Mesendoderm (in vitro differentiated cells): ENCODE measurements around the gene SKOR1.

Source experiments
- DNase-seq: peaks from one replicate; pipeline ENCODE4 v3.0.0; 2013
- H2AK5ac ChIP-seq: 2 replicates; pipeline ENCODE4 v1.6.1; 2013; ENCODE audit warnings: low read length, inconsistent platforms
- H2BK120ac ChIP-seq: 2 replicates; pipeline ENCODE4 v1.6.1; 2013; ENCODE audit warnings: low read depth, mild to moderate bottlenecking, low read length, moderate library complexity, mixed read lengths
- H2BK15ac ChIP-seq: replicated peaks from 2 replicates; pipeline ENCODE4 v1.6.1; 2013; ENCODE audit warnings: low read depth, mild to moderate bottlenecking, moderate library complexity
- H2BK5ac ChIP-seq: 2 replicates; pipeline ENCODE4 v1.6.1; 2013; ENCODE audit warnings: low read length, inconsistent platforms
- H3K18ac ChIP-seq: 2 replicates; pipeline ENCODE4 v1.6.1; 2013; ENCODE audit warnings: mild to moderate bottlenecking, low read length, mixed read lengths
- H3K23ac ChIP-seq: one replicate; pipeline ENCODE4 v1.6.1; 2013; ENCODE audit warnings: low read length
- H3K27ac ChIP-seq: 2 replicates; pipeline ENCODE4 v1.5.1; 2013; ENCODE audit warnings: low read depth, mild to moderate bottlenecking, inconsistent platforms, low read length, moderate library complexity
- H3K27me3 ChIP-seq: 2 replicates; pipeline ENCODE4 v1.6.1; 2013; ENCODE audit warnings: low read length, control low read depth, mild to moderate bottlenecking, inconsistent platforms; ENCODE audit not compliant: insufficient read depth, poor library complexity
- H3K36me3 ChIP-seq: 2 replicates; pipeline ENCODE4 v1.6.1; 2013; ENCODE audit warnings: low read length, inconsistent platforms; ENCODE audit not compliant: control insufficient read depth, insufficient read depth
- H3K4ac ChIP-seq: one replicate; pipeline ENCODE4 v1.6.1; 2013; ENCODE audit warnings: low read depth, mild to moderate bottlenecking, low read length, moderate library complexity
- H3K4me1 ChIP-seq: 2 replicates; pipeline ENCODE4 v1.6.1; 2013; ENCODE audit warnings: low read depth, low read length, inconsistent platforms; ENCODE audit not compliant: control insufficient read depth
- H3K4me2 ChIP-seq: 2 replicates; pipeline ENCODE4 v1.6.1; 2013; ENCODE audit warnings: low read length
- H3K4me3 ChIP-seq: 2 replicates; pipeline ENCODE4 v1.5.1; 2013; ENCODE audit warnings: mild to moderate bottlenecking, low read length
- H3K56ac ChIP-seq: one replicate; pipeline ENCODE4 v1.6.1; 2013; ENCODE audit warnings: low read length
- H3K79me1 ChIP-seq: 2 replicates; pipeline ENCODE4 v1.6.1; 2013; ENCODE audit warnings: low read length, inconsistent platforms
- H3K79me2 ChIP-seq: 2 replicates; pipeline ENCODE4 v1.6.1; 2013; ENCODE audit warnings: mild to moderate bottlenecking, low read length; ENCODE audit not compliant: control insufficient read depth, insufficient read depth
- H3K9ac ChIP-seq: 2 replicates; pipeline ENCODE4 v1.6.1; 2013; ENCODE audit warnings: low read length, inconsistent platforms
- H4K5ac ChIP-seq: one replicate; pipeline ENCODE4 v1.6.1; 2013; ENCODE audit warnings: low read length
- H4K8ac ChIP-seq: one replicate; pipeline ENCODE4 v1.6.1; 2013; ENCODE audit warnings: low read depth, mild to moderate bottlenecking, control low read depth, low read length, moderate library complexity
- WGBS: extraction: QIAGEN DNeasy Blood & Tissue Kit; methylation state at CpG from one replicate; pipeline ENCODE4 v1.1.7; 2013; ENCODE audit warnings: low lambda C conversion rate, missing lambda C conversion rate; ENCODE audit not compliant: insufficient coverage; ENCODE audit errors: extremely low coverage; 5-methylcytosine and 5-hydroxymethylcytosine counted together

SKOR1 gene

DNA sequence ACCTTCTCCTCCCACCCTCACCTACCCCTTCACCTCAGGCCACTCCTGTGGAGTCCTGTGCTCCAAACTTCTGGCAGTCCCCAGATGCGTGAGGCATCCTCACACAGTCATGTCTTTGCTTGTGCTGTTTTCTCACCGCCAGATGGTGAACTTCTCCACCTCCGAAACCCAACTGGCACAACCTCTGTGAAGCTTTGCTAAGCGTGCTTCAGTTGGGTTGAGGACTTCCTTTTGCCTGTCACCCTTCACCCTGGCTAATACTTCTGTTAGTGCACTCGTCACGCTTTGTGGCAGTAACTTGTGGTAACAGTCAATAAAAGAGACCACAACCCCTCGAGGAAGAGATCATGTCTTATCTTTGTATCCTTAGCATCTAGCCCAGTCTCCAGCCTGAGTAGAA is 42.0 kb upstream of the SKOR1 start:
- WGBS: no CpG with 5 or more reads among the region's 7 CpGs
- H3K18ac ChIP-seq: no peak overlapping the region
- H3K4me1 ChIP-seq: peaks cover 4% of the 10 kb centered on the region
- H3K4me3 ChIP-seq: no peak overlapping the region
- H2BK120ac ChIP-seq: no peak overlapping the region
- no peak overlapping the region for H2BK5ac ChIP-seq
- H4K8ac ChIP-seq: no peak overlapping the region
- H2BK15ac ChIP-seq: no peak overlapping the region
- no peak overlapping the region for H3K9ac ChIP-seq
- H3K56ac ChIP-seq: no peak overlapping the region
- no peak overlapping the region for H3K27ac ChIP-seq
- H3K79me2 ChIP-seq: no peaks in the 10 kb centered on the region
- no peak for DNase-seq
- no peak overlapping the region for H4K5ac ChIP-seq
- H3K4ac ChIP-seq: no peak overlapping the region
- no peaks in the 10 kb centered on the region for H3K27me3 ChIP-seq
- H3K4me2 ChIP-seq: no peak overlapping the region
- H3K79me1 ChIP-seq: no peaks in the 10 kb centered on the region
- H3K23ac ChIP-seq: no peak overlapping the region
- no peak overlapping the region for H2AK5ac ChIP-seq
- H3K36me3 ChIP-seq: no peaks in the 10 kb centered on the region

DNA sequence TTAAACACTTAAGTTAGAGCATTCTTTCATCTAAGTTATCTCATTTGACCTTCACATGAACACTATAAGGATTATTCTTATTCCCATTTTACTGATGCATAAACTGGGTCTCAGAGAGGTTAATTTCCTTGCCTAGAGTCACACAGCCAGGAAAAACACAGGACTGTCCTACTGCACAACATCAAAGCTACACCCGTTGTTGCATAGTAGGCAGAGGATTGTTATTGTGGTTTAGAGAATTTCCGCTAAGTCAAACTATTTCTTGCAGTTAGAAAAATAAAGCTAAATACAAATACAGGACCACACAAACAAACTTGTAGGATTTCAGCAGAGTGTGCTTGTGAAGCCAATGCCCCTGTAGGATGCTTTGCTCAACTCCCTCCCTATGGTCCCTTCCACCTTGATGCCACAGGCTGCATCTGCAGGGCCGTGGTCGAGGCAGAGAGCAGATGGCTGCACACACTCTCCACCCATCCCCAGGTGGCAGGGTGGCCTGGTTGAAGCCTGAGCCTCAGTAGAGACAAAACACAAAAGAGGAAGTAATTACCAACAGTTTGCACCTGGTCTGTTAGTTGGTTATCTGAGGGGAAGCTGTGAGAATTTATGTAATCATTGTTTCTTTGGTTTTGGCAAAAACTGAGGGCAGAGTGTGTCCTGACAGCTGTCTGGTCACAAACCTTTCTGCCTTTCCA is 41.1 kb upstream of the SKOR1 start:
- Histone ChIP-seq H2BK5ac (no peak overlapping the region), H3K79me1 (no peaks in the 10 kb centered on the region), H3K4me3 (no peak overlapping the region), H3K18ac (no peak overlapping the region), H4K5ac (no peak overlapping the region), H3K79me2 (no peaks in the 10 kb centered on the region), H3K23ac (no peak overlapping the region), H2BK120ac (no peak overlapping the region), H2BK15ac (no peak overlapping the region), H3K4ac (no peak overlapping the region), H3K27me3 (no peaks in the 10 kb centered on the region), H3K4me1 (peaks cover 4% of the 10 kb centered on the region), H3K27ac (no peak overlapping the region), H3K36me3 (no peaks in the 10 kb centered on the region), H2AK5ac (no peak overlapping the region), H3K56ac (no peak overlapping the region), H3K9ac (no peak overlapping the region), H3K4me2 (no peak overlapping the region), H4K8ac (no peak overlapping the region)
- DNase-seq: peak; percentile 36
- WGBS: no CpG with 5 or more reads among the region's 4 CpGs

DNA sequence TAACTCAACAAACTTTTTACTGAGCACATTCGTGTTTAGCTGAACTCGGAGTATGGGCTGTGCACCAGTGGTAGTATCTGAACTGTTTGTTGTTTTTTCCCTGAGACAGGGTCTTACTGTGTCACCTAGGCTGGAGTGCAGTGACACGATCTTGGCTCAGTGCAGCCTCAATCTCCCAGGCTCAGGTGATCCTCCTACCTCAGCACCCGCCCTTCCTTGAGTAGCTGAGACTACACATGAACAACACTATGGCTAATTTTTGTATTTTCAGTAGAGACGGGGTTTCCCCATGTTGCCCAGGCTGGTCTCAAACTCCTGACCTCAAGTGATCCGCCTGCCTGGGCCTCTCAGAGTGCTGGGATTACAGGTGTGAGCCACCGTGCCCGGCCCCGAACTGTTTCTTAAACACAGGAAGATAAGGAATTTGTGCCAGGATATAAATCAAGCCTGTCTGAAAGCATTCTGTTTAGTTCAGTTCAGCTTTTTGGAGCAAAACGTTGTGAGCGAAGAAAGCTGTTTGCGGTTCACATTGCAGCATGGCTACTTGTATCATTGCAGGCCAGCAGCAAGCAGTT is 40.4 kb upstream of the SKOR1 start:
- Histone ChIP-seq H3K36me3 (no peaks in the 10 kb centered on the region), H3K4me1 (peaks cover 4% of the 10 kb centered on the region), H3K18ac (no peak overlapping the region), H3K4me3 (no peak overlapping the region), H3K4ac (no peak overlapping the region), H2BK120ac (no peak overlapping the region), H4K8ac (no peak overlapping the region), H3K79me2 (no peaks in the 10 kb centered on the region), H2AK5ac (no peak overlapping the region), H3K79me1 (no peaks in the 10 kb centered on the region), H2BK15ac (no peak overlapping the region), H3K4me2 (no peak overlapping the region), H3K27me3 (no peaks in the 10 kb centered on the region), H3K56ac (no peak overlapping the region), H4K5ac (no peak overlapping the region), H3K27ac (no peak overlapping the region), H2BK5ac (no peak overlapping the region), H3K9ac (no peak overlapping the region), H3K23ac (no peak overlapping the region)
- no peak for DNase-seq
- WGBS: no CpG with 5 or more reads among the region's 12 CpGs

- DNase-seq: no peak
- Histone ChIP-seq H3K79me2 (no peaks in the 10 kb centered on the region), H3K18ac (no peak overlapping the region), H4K8ac (no peak overlapping the region), H3K36me3 (no peaks in the 10 kb centered on the region), H3K27me3 (no peaks in the 10 kb centered on the region), H3K4me3 (no peak overlapping the region), H3K4me1 (peaks cover 4% of the 10 kb centered on the region), H2BK5ac (no peak overlapping the region), H3K4me2 (no peak overlapping the region), H3K56ac (no peak overlapping the region), H2AK5ac (no peak overlapping the region), H3K23ac (no peak overlapping the region), H3K4ac (no peak overlapping the region), H3K27ac (no peak overlapping the region), H3K9ac (no peak overlapping the region), H4K5ac (no peak overlapping the region), H2BK120ac (no peak overlapping the region), H3K79me1 (no peaks in the 10 kb centered on the region), H2BK15ac (no peak overlapping the region)
- no CpG with 5 or more reads among the region's 5 CpGs for WGBS
Measured at GRCh38 chr15:67785431-67785830, 39.9 kb upstream of the SKOR1 start.

- WGBS: no CpG with 5 or more reads among the region's 4 CpGs
- no peak overlapping the region for H3K23ac ChIP-seq
- no peaks in the 10 kb centered on the region for H3K36me3 ChIP-seq
- H2AK5ac ChIP-seq: no peak overlapping the region
- H3K4ac ChIP-seq: no peak overlapping the region
- H3K56ac ChIP-seq: no peak overlapping the region
- DNase-seq: no peak
- no peak overlapping the region for H3K9ac ChIP-seq
- H2BK15ac ChIP-seq: no peak overlapping the region
- H2BK5ac ChIP-seq: no peak overlapping the region
- no peaks in the 10 kb centered on the region for H3K27me3 ChIP-seq
- no peaks in the 10 kb centered on the region for H3K79me1 ChIP-seq
- H4K8ac ChIP-seq: no peak overlapping the region
- H3K27ac ChIP-seq: no peak overlapping the region
- peaks cover 4% of the 10 kb centered on the region for H3K4me1 ChIP-seq
- H3K18ac ChIP-seq: no peak overlapping the region
- H2BK120ac ChIP-seq: no peak overlapping the region
- H3K79me2 ChIP-seq: no peaks in the 10 kb centered on the region
- no peak overlapping the region for H3K4me3 ChIP-seq
- no peak overlapping the region for H3K4me2 ChIP-seq
- no peak overlapping the region for H4K5ac ChIP-seq
Measured at GRCh38 chr15:67786646-67787045, 38.7 kb upstream of the SKOR1 start.

- Histone ChIP-seq H2BK15ac (no peak overlapping the region), H3K79me2 (no peaks in the 10 kb centered on the region), H3K36me3 (no peaks in the 10 kb centered on the region), H3K18ac (no peak overlapping the region), H2BK5ac (no peak overlapping the region), H3K27me3 (no peaks in the 10 kb centered on the region), H2AK5ac (no peak overlapping the region), H4K8ac (no peak overlapping the region), H3K9ac (no peak overlapping the region), H3K23ac (no peak overlapping the region), H3K4me2 (no peak overlapping the region), H3K27ac (no peak overlapping the region), H3K56ac (no peak overlapping the region), H2BK120ac (no peak overlapping the region), H3K4ac (no peak overlapping the region), H3K4me1 (no peaks in the 10 kb centered on the region), H3K4me3 (no peak overlapping the region), H4K5ac (no peak overlapping the region), H3K79me1 (no peaks in the 10 kb centered on the region)
- no peak for DNase-seq
Measured at GRCh38 chr15:67788986-67789385, 36.3 kb upstream of the SKOR1 start.
